Keratinocyte (primary cell): ENCODE results near the gene ADAM12. TPM values are rescaled to one million over a fixed set of nuclear protein-coding genes. Genes with fewer than 3 reads are reported as not detected.

Experiments
- DNase-seq: peaks from one replicate; pipeline ENCODE4 v3.0.0-alpha.2; 2011; ENCODE audit warnings: low read depth, missing footprints, low spot score
- FAIRE-seq: peaks from 2 replicates; lab custom pipeline; 2011; peaks lifted over from hg19 to GRCh38; lab: Jason Lieb, UNC
- H2AFZ ChIP-seq: 2 replicates; pipeline ENCODE4 v1.6.0; 2012; ENCODE audit warnings: low read length, control low read depth, inconsistent platforms; ENCODE audit not compliant: control insufficient read depth
- H3K27ac ChIP-seq: 2 replicates; pipeline ENCODE4 v1.5.1; 2011; ENCODE audit warnings: low read length; ENCODE audit not compliant: control insufficient read depth, insufficient read depth
- H3K27me3 ChIP-seq: 3 replicates; pipeline ENCODE4 v1.6.0; 2011; ENCODE audit warnings: low read length; ENCODE audit not compliant: control insufficient read depth, insufficient read depth; ENCODE audit errors: extremely low read depth
- H3K36me3 ChIP-seq, 2 experiments: 2 replicates in 1 of 2; 3 replicates in 1 of 2; pipeline ENCODE4 v1.5.1; 2011; ENCODE audit warnings: low read length in 2 of 2, mild to moderate bottlenecking in 1 of 2; ENCODE audit not compliant: control insufficient read depth in 2 of 2, insufficient read depth in 2 of 2; ENCODE audit errors: extremely low read depth in 1 of 2
- H3K4me1 ChIP-seq: 3 replicates; pipeline ENCODE4 v1.5.1; 2011; ENCODE audit warnings: low read length; ENCODE audit not compliant: control insufficient read depth, insufficient read depth; ENCODE audit errors: extremely low read depth
- H3K4me2 ChIP-seq: 3 replicates; pipeline ENCODE4 v1.6.0; 2011; ENCODE audit warnings: low read depth, low read length; ENCODE audit not compliant: control insufficient read depth, insufficient read depth; ENCODE audit errors: extremely low read depth
- H3K4me3 ChIP-seq, 3 experiments: fragments of 200-600 bp in 1 of 3; sonication (generic) in 1 of 3; 2 replicates in 2 of 3; 3 replicates in 1 of 3; pipeline ENCODE4 v1.5.1; 2011 to 2016; ENCODE audit warnings: low read length in 3 of 3, mild to moderate bottlenecking in 3 of 3, control low read depth in 2 of 3, inconsistent platforms in 1 of 3, low read depth in 1 of 3, mixed read lengths in 1 of 3, mixed run types in 1 of 3, moderate library complexity in 1 of 3; ENCODE audit not compliant: control insufficient read depth in 2 of 3, insufficient read depth in 2 of 3; ENCODE audit errors: extremely low read depth in 1 of 3
- H3K79me2 ChIP-seq: 2 replicates; pipeline ENCODE4 v1.6.0; 2012; ENCODE audit warnings: low read length; ENCODE audit not compliant: control insufficient read depth, insufficient read depth
- H3K9ac ChIP-seq: 3 replicates; pipeline ENCODE4 v1.6.0; 2011; ENCODE audit warnings: low read length; ENCODE audit not compliant: control insufficient read depth, insufficient read depth; ENCODE audit errors: extremely low read depth
- H3K9me1 ChIP-seq: 3 replicates; pipeline ENCODE4 v1.6.0; 2011; ENCODE audit warnings: low read length; ENCODE audit not compliant: control insufficient read depth, insufficient read depth; ENCODE audit errors: extremely low read depth
- H3K9me3 ChIP-seq: 2 replicates; pipeline ENCODE4 v1.5.1; 2012; ENCODE audit warnings: low read depth, low read length; ENCODE audit not compliant: control insufficient read depth
- H4K20me1 ChIP-seq: 3 replicates; pipeline ENCODE4 v1.6.0; 2011; ENCODE audit warnings: low read length; ENCODE audit not compliant: control insufficient read depth, insufficient read depth; ENCODE audit errors: extremely low read depth
- CTCF ChIP-seq, 3 experiments: IDR thresholded peaks in 1 of 3; conservative IDR thresholded peaks in 1 of 3; optimal IDR thresholded peaks in 1 of 3; 2 replicates in 2 of 3; 3 replicates in 1 of 3; pipeline versions ENCODE3 to v1.5.1; 2011; ENCODE audit warnings: low read length in 3 of 3, mild to moderate bottlenecking in 3 of 3, moderate library complexity in 2 of 3, control low read depth in 1 of 3, inconsistent platforms in 1 of 3; ENCODE audit not compliant: insufficient read depth in 2 of 3; ENCODE audit errors: extremely low read depth in 1 of 3
- EZH2 ChIP-seq: IDR thresholded peaks from one replicate; pipeline ENCODE4 v1.6.1; 2012; ENCODE audit warnings: inconsistent platforms, mild to moderate bottlenecking, low read length, moderate library complexity
- dilution Hi-C: fragments of 300-500 bp; cut with MboI; formaldehyde crosslinking; loops from one replicate; pipeline ENCODE4 v1.7.0; 2020; ENCODE audit warnings: low sequenced_read_pairs; ENCODE audit not compliant: extremely low pct_ligation_motif_present
- polyA plus RNA-seq, 5 experiments: library from polyadenylated mRNA; depleted of rRNA in 3 of 5; stranded (reverse) in 3 of 5; stranded (forward) in 1 of 5; unstranded in 1 of 5; fragments of >200 nt; gene quantifications; 1 replicate in 1 of 5; 2 replicates in 3 of 5; 3 replicates in 1 of 5; pipeline versions ENCODE4 v1.2.1 to v1.2.3, GENCODE V29; 2011 to 2012; ENCODE audit warnings: missing spikeins in 2 of 5, low read depth in 1 of 5, low replicate concordance in 1 of 5

Gene ADAM12
- polyA plus RNA-seq, 1 donor (not counting 4 experiments of a cell fraction or from before 2014, with no cell fraction given), result 0.07 TPM

- Histone ChIP-seq H3K9me1 (no peaks in the 10 kb centered on the region), H3K27ac (no peak overlapping the region), H3K4me2 (no peak overlapping the region), H3K4me1 (no peaks in the 10 kb centered on the region), H3K27me3 (no peaks in the 10 kb centered on the region), H3K4me3 (no peak overlapping the region), H3K9ac (no peak overlapping the region), H4K20me1 (no peaks in the 10 kb centered on the region), H3K36me3 (no peaks in the 10 kb centered on the region), H3K79me2 (no peaks in the 10 kb centered on the region), H3K9me3 (no peaks in the 10 kb centered on the region), H2AFZ (no peak overlapping the region)
- DNase-seq (no peak), FAIRE-seq (no peak)
- dilution Hi-C loops, result no loop called here
- TF ChIP-seq CTCF (optimal IDR thresholded peaks at IDR 0.05 in 1 of 3, IDR thresholded peaks at IDR 0.05 in 1 of 3, conservative IDR thresholded peaks at IDR 0.05 in 1 of 3; ENCODE audit: extremely low read depth in 1 of 3, insufficient read depth in 2 of 3, low read length in 3 of 3) (no peak), EZH2 (no peak)
Measured at GRCh38 chr10:126119599-126119998, 268.7 kb downstream of the ADAM12 start.

DNA sequence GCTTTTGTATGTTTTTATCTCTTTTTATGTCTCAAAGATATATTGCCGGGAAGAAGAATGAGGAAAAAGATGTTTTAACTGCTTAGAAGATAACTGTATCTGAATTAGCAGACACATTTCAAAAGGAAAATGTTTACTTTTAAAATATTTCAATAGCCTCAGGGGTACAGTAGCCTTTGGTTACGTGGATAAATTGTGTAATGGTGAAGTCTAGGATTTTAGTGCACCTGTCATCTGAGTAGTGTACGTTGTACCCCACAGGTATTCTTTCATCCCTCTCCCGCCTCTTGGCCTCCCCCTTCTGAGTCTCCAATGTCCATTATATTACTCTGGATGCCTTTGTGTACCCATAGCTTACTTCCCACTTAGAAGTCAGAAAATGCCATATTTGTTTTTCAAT, 269.8 kb downstream of the ADAM12 start:
- Histone ChIP-seq H3K4me3 (no peak overlapping the region), H3K9me1 (no peaks in the 10 kb centered on the region), H3K4me2 (no peak overlapping the region), H2AFZ (no peak overlapping the region), H4K20me1 (no peaks in the 10 kb centered on the region), H3K9ac (no peak overlapping the region), H3K9me3 (no peaks in the 10 kb centered on the region), H3K36me3 (no peaks in the 10 kb centered on the region), H3K79me2 (no peaks in the 10 kb centered on the region), H3K27ac (no peak overlapping the region), H3K4me1 (no peaks in the 10 kb centered on the region), H3K27me3 (no peaks in the 10 kb centered on the region)
- FAIRE-seq, result no peak
- dilution Hi-C loops, result no loop called here
- no peak for DNase-seq
- TF ChIP-seq EZH2 (no peak), CTCF (optimal IDR thresholded peaks at IDR 0.05 in 1 of 3, IDR thresholded peaks at IDR 0.05 in 1 of 3, conservative IDR thresholded peaks at IDR 0.05 in 1 of 3; ENCODE audit: extremely low read depth in 1 of 3, insufficient read depth in 2 of 3, low read length in 3 of 3) (no peak)
